PC-9 (cell line): ENCODE measurements around the gene LENG8. TPM values are rescaled to one million over a fixed set of nuclear protein-coding genes. Genes with fewer than 3 reads are reported as not detected.

Experiments
- BruUV-seq: library from RNA; stranded (reverse); fragments of 400-500 nt; replicated peaks from 2 replicates; lab custom pipeline; 2021; lab: Mats Ljungman, UMichigan
- CTCF ChIA-PET: fragments of 300-600 bp; sonication (Branson Sonifier 250); formaldehyde crosslinking; loops from one replicate; lab custom pipeline; 2022; ENCODE audit warnings: antibody characterized with exemption; lab: Charles Lee
- POLR2A ChIA-PET: fragments of 300-600 bp; sonication (Branson Sonifier 250); formaldehyde crosslinking; loops from one replicate; lab custom pipeline; 2022; ENCODE audit warnings: antibody characterized with exemption; ENCODE audit not compliant: unreplicated experiment; lab: Charles Lee
- DNase-seq, 2 experiments: peaks; one replicate each; pipeline versions ENCODE4 v3.0.0 to v3.0.0-alpha.2; 2015 to 2022; ENCODE audit warnings: mixed read lengths in 1 of 2
- H2AFZ ChIP-seq: fragments of 200-600 bp; sonication (generic); 2 replicates; pipeline ENCODE4 v1.8.1; 2017; ENCODE audit warnings: antibody characterized with exemption
- H3F3A ChIP-seq: fragments of 200-600 bp; sonication (generic); 2 replicates; pipeline ENCODE4 v1.8.1; 2017; ENCODE audit warnings: antibody characterized with exemption, mild to moderate bottlenecking, low read depth; ENCODE audit not compliant: insufficient read depth
- H3K27ac ChIP-seq: fragments of 200-600 bp; sonication (generic); 2 replicates; pipeline ENCODE4 v1.6.1; 2016; ENCODE audit warnings: mixed run types
- H3K27me3 ChIP-seq: fragments of 200-600 bp; sonication (generic); 2 replicates; pipeline ENCODE4 v1.6.1; 2016; ENCODE audit warnings: low read depth, mixed run types; ENCODE audit not compliant: insufficient read depth
- H3K36me3 ChIP-seq: fragments of 200-600 bp; sonication (generic); 2 replicates; pipeline ENCODE4 v1.6.1; 2016; ENCODE audit warnings: low read depth, mixed run types
- H3K4me1 ChIP-seq: fragments of 200-600 bp; sonication (generic); replicated peaks from 2 replicates; pipeline ENCODE4 v1.6.1; 2016; ENCODE audit warnings: mixed run types; ENCODE audit not compliant: insufficient read depth
- H3K4me2 ChIP-seq: fragments of 200-600 bp; sonication (generic); 2 replicates; pipeline ENCODE4 v1.6.1; 2017; ENCODE audit warnings: mixed run types
- H3K4me3 ChIP-seq: fragments of 200-600 bp; sonication (generic); 2 replicates; pipeline ENCODE4 v1.6.1; 2016; ENCODE audit warnings: mixed run types
- H3K79me2 ChIP-seq: fragments of 200-600 bp; sonication (generic); 2 replicates; pipeline ENCODE4 v1.6.1; 2017; ENCODE audit warnings: low read depth, mixed run types
- H3K9me2 ChIP-seq: fragments of 200-600 bp; sonication (generic); 2 replicates; pipeline ENCODE4 v1.8.1; 2017; ENCODE audit warnings: mild to moderate bottlenecking; ENCODE audit not compliant: insufficient read depth
- H3K9me3 ChIP-seq: fragments of 200-600 bp; sonication (generic); 2 replicates; pipeline ENCODE4 v1.8.1; 2016; ENCODE audit warnings: low read depth; ENCODE audit not compliant: insufficient read depth
- H4K20me1 ChIP-seq: fragments of 200-600 bp; sonication (generic); 2 replicates; pipeline ENCODE4 v1.8.1; 2017; ENCODE audit not compliant: insufficient read depth
- CTCF ChIP-seq: fragments of 200-600 bp; sonication (generic); conservative IDR thresholded peaks from 2 replicates; pipeline ENCODE4 v1.6.1; 2017; ENCODE audit warnings: mixed run types, antibody characterized with exemption, mild to moderate bottlenecking, moderate library complexity
- EZH2 ChIP-seq: fragments of 200-600 bp; sonication (generic); IDR thresholded peaks from 2 replicates; pipeline ENCODE4 v1.8.0; 2017; ENCODE audit warnings: antibody characterized with exemption, low read depth
- intact Hi-C: fragments of 100-400 bp; cut with micrococcal nuclease; formaldehyde crosslinking; loops from one replicate; pipeline ENCODE4 v1.10.0; 2022; ENCODE audit not compliant: unreplicated experiment
- total RNA-seq: library from RNA; stranded (reverse); gene quantifications from 2 replicates; pipeline ENCODE4 v1.2.3, GENCODE V29; 2021

Gene LENG8
- total RNA-seq, 1 experiment from 2014 or later, result 274 TPM

GRCh38 chr19:54457773-54458647 is 9.0 kb downstream of the LENG8 start:
- POLR2A ChIA-PET, result no interaction called here
- TF ChIP-seq EZH2, result no peak
- no peak for TF ChIP-seq CTCF
- H3K79me2 ChIP-seq, result peaks cover 70% of the 10 kb centered on the region

GRCh38 chr19:54458648-54459281 is 9.8 kb downstream of the LENG8 start:
- Histone ChIP-seq H3K27me3 (no peaks in the 10 kb centered on the region), H3K27ac (no peak overlapping the region), H3K4me3 (no peak overlapping the region), H3K9me3 (no peaks in the 10 kb centered on the region), H3K9me2 (no peaks in the 10 kb centered on the region), H3K79me2 (peaks cover 62% of the 10 kb centered on the region), H2AFZ (no peak overlapping the region), H3K4me1 (peaks cover 18% of the 10 kb centered on the region), H4K20me1 (peaks cover 60% of the 10 kb centered on the region), H3F3A (peaks cover 36% of the 10 kb centered on the region; the same call in 1 of the 2 replicates), H3K4me2 (no peak overlapping the region), H3K36me3 (peaks cover 34% of the 10 kb centered on the region)
- intact Hi-C loops, result no loop called here
- ChIA-PET CTCF (no interaction called here), POLR2A (no interaction called here)
- no peak for TF ChIP-seq CTCF
- TF ChIP-seq EZH2, result no peak
- no TSS peak for BruUV-seq
- DNase-seq, result no peak

More at GRCh38 chr19:54457773-54458647, 9.0 kb downstream of the LENG8 start:
- Histone ChIP-seq H3K27ac (no peak overlapping the region), H3F3A (peaks cover 35% of the 10 kb centered on the region; the same call in 1 of the 2 replicates), H3K4me2 (no peak overlapping the region), H3K36me3 (peaks cover 42% of the 10 kb centered on the region), H3K4me1 (peaks cover 18% of the 10 kb centered on the region), H4K20me1 (peaks cover 68% of the 10 kb centered on the region), H3K27me3 (no peaks in the 10 kb centered on the region), H2AFZ (no peak overlapping the region), H3K9me2 (no peaks in the 10 kb centered on the region), H3K4me3 (no peak overlapping the region), H3K9me3 (no peaks in the 10 kb centered on the region)
- CTCF ChIA-PET, result no interaction called here
- no TSS peak for BruUV-seq
- intact Hi-C loops, result no loop called here
- no peak for DNase-seq

- ChIA-PET CTCF (no interaction called here), POLR2A (no interaction called here)
- no peaks in the 10 kb centered on the region for H3K9me3 ChIP-seq
- H3K27me3 ChIP-seq, result no peaks in the 10 kb centered on the region
- peaks cover 18% of the 10 kb centered on the region for H3K4me1 ChIP-seq
- BruUV-seq, result no TSS peak
- TF ChIP-seq EZH2 (no peak), CTCF (no peak)
- no peak overlapping the region for H3K4me3 ChIP-seq
- H4K20me1 ChIP-seq, result peaks cover 52% of the 10 kb centered on the region
- intact Hi-C loops, result loop anchor here (5.0 to 10.0 kb wide), 4 partner anchors 295 to 1015 kb away; partner anchors contain the start of genes MYADM, RDH13 and ZNF628
- H3K4me2 ChIP-seq, result no peak overlapping the region
- H3K27ac ChIP-seq, result no peak overlapping the region
- H2AFZ ChIP-seq, result no peak overlapping the region
- H3F3A ChIP-seq, result peaks cover 39% of the 10 kb centered on the region; the same call in 1 of the 2 replicates
- no peaks in the 10 kb centered on the region for H3K9me2 ChIP-seq
- H3K79me2 ChIP-seq, result peaks cover 54% of the 10 kb centered on the region
- DNase-seq, result no peak
- H3K36me3 ChIP-seq, result peaks cover 29% of the 10 kb centered on the region; the same call in 1 of the 2 replicates
Observed at GRCh38 chr19:54459282-54460229, 10.6 kb downstream of the LENG8 start.
